Measurements from ENCODE around the gene CD84.
"Not testable (repeated sequence)": the region's sequence is repeated elsewhere in the genome, so short reads cannot be mapped to it uniquely, and the experiment has no call there.

The CD84 gene

DNA sequence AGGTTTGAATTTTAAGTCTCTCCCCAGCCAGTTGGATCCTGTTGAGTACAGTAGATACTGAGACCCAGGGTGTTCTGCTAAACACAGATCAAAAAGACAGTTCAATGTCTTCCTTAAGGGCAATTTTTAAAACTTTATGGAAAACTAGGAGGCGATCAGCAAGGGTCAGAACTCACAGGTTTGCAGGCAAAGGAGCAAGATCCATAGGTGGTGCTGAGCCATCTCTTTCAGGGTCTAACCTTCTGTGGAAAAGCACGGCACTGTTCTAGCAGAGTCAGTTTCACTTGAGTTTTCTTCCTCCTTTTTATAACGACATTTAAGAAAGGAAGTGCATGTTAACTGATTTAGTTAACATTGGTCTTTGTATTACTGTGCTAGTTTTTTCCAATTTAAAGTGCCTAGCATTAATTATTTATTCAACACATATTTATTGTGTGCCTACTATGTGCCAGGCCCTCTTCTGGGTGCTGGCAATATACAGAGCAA, at the start of gene CD84:
Gene CD84, minus strand, starts transcription at position 281 of the 486 bp plus-strand sequence. Its CDS starts 59 bp downstream, at position 222.
- no peak for DNase-seq

GRCh38 chr1:160628799-160629263, 49.5 kb upstream of the CD84 start:
- DNase-seq: no peak

DNA sequence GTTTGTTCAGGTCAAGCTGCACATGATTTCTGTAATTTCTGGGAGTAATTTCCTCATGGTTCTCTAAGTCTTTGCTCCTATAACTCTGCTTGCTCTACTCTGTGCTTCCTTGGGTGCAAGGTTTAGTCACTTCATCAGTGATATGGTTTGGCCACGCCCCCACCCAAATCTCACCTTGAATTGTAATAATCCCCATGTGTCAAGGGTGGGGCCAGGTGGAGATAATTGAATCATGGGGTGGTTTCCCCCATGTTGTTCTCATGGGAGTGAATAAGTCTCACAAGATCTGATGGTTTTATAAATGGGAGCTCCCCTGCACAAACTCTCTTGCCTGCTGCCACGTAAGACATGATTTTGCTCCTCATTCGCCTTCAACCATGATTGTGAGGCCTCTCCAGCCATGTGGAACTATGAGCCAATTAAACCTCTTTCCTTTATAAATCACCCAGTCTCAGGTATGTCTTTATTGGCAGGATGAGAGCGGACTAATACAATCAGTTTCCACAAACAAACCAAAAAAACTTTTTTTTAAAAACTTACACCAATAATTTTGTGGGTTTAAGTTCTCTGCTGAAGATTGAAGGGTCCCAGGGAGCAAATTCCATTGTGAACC, 48.5 kb upstream of the CD84 start:
- DNase-seq: not testable (repeated sequence)

DNA sequence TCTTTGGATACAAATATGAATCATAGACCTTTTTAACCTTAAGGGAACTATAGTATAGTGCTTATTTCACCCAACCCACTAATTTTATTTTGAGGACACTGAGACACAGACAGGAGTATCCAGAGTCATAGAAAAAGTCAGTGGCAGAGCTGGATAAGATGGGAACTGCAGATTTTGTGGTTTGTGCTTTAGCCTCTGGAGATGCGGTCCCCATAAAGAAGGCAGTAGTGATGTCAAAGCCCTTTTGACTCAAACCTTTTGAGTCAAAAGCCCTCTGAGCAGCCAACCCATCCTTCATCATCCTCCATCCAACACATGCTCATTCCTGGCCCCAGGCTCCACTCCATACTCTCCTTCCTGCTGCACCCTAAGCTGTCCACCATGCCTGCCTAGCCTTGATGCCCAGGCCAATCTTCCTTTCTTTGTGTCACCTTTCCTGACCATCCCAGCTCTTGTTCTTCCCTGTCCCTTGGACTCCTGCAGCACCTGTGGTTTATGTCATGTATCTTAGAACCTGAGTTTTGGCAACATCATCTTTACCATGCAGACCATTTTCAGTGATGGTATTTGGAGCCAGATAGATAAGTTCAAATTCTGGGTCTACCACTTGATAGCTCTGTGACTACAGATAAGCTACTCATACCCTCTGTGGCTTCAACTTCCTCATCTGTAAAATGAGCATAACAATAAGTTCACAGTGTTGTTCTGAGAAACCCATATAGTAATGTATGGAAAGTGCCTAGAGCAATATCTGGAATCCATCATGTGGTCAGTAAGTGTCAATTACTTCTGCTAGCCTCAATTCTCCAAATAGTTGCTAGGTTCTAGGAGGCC, 47.4 kb upstream of the CD84 start:
- DNase-seq: no peak

DNA sequence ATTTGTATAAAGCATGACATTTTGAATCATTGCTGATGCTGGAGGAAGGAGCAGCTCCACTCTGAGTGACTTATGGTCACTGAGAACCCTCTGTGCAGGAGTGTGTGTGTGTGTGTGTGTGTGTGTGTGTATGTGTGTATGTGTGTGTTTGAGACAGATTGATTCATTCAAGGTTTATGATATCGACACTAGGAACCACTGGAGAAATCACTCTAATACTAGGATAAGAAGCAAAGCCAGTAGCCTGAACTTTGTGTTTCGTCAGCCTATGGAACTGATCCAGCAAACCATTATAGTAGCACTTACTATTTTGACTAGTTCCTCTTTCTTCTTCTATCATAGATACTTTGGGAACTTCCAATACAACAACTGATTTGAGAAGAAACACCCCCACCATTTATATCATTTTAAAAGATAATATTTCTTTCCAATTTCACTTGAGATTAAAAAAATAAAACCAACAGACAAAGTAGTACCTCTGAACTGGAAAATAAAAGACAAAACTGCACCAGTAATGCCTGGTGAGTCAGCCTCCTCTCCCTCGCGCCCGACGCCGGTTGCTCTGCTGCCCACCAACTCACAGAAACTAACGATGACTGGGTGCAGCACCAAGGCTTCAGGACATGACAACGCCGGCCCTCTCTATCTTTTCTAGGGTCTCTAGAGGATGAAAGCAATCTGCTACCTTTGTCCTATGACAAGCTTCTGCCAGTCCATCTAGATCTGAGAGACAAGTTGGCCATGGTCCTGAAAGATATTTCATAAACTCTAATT, 46.6 kb upstream of the CD84 start:
- peak; percentile 49 for DNase-seq

- DNase-seq: no peak
Measured at GRCh38 chr1:160625321-160625720, 46.0 kb upstream of the CD84 start.

- no peak for DNase-seq
Measured at GRCh38 chr1:160624464-160624863, 45.2 kb upstream of the CD84 start.

- DNase-seq: no peak
Measured at GRCh38 chr1:160623862-160624261, 44.6 kb upstream of the CD84 start.

GRCh38 chr1:160623227-160623633, 43.9 kb upstream of the CD84 start:
- no peak for DNase-seq

- no peak for DNase-seq
Measured at GRCh38 chr1:160622501-160623226, 43.4 kb upstream of the CD84 start.

DNA sequence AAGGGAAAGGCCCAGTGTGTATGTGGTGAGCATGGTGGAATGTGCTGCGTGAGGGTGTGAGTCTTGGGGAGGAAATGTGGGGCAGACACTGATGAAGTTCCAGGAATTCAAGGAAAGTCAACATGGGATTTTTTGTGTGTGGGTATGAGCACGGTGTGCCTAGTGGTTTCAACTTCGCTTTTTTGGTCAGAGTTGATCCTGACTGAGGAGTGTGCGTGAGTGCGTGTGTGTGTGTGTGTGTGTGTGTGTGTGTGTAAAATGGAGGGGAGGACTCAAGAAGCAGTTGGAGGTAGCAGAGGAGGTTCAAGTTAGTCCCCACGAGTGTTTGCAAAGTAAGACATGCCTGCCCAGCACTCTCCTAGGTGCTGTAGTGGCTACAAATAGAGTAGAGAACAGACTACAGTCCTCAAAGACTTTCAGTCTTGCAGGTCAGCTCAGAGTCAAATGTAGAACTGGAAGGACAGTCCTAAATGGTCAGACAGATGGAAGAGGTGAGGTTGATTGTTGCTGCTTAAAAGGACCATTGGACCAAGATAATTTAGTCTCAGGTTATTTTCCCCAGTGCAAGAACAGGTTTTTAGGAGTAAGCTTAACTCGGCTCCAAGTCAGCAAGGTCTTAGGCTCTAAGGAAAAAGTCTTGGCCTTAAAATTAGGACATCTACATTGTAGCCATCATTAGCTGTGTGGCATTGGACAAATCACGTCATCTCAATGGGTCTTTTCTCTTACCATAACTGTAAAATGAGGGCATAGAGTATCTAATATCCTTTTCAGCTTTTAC, 42.5 kb upstream of the CD84 start:
- DNase-seq: no peak

GRCh38 chr1:160620942-160621632, 41.8 kb upstream of the CD84 start:
- no peak for DNase-seq

DNA sequence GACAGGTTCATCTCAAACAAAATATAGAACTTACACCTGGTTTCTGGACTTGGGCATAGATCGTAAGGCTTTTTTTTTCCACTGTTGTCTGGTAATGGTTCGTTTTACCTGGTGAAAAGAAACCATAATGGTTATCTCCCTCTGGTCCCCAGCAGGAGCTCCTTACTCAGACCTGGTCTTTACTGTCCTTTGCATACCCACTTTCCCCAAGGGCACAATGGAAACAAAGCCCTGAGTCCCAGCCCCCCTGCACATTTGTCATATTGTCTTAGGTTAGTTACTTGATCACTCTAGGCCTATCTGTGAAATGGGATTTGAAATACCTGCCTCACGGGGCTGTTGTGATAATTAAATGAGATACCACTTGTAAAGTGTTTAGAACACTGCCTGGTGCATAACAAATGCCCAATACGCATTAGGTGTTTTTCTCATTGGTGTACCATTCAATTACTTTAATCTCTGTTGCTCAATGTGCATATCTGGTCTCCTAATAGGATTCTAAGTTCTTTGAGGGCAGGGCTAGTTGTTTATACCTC, 40.5 kb upstream of the CD84 start:
- DNase-seq: no peak

GRCh38 chr1:160618763-160619274, 39.5 kb upstream of the CD84 start:
- no peak for DNase-seq

GRCh38 chr1:160618327-160618726, 39.0 kb upstream of the CD84 start:
- DNase-seq: no peak

DNA sequence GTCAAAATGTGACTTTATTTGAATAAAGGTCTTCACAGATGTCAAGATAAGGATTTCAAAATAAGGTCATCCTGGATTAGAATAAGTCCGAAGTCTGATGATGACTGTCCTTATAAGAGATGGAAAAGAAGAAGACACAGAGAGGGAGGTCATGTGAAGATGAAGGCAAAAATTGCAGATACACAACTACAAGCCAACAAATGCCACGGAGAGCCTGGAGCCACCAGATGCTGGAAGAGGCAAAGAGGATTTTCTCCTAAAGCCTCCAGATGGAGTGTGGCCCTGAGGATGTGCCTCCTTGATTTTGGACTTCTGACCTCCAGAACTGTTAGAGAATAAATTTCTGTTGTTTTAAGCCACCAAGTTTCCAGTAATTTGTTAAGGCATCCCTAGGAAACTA, 36.4 kb upstream of the CD84 start:
- no peak for DNase-seq

GRCh38 chr1:160614410-160614809, 35.1 kb upstream of the CD84 start:
- no peak for DNase-seq

DNA sequence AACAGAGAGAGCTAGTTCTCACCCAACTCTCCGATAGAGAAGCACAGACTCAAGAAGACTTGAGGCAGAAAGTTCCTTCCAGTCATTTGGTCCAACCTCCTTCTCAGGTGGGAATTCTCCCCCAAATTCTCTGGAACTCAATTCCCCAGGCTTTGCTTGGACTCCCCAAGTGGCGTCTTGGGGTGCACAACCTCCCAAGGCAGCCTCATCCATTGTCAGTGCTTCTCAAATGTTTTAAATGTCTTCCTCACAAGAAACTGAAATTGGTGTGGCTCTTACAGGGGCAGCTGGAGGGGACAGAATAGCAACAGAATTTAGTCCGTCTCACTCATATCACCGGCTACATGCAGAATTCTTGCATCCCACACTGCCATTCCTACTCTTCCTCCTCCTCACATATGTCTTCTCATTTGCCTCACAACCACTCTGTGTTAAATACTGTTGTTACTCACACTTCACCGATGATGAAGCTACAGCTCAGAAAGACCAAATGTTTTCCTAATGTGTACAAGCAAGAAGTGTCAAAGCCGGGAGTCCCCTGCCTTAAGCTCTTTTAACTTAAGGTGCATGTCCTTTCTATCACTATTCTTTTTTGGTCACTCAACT, 33.4 kb upstream of the CD84 start:
- no peak for DNase-seq

DNA sequence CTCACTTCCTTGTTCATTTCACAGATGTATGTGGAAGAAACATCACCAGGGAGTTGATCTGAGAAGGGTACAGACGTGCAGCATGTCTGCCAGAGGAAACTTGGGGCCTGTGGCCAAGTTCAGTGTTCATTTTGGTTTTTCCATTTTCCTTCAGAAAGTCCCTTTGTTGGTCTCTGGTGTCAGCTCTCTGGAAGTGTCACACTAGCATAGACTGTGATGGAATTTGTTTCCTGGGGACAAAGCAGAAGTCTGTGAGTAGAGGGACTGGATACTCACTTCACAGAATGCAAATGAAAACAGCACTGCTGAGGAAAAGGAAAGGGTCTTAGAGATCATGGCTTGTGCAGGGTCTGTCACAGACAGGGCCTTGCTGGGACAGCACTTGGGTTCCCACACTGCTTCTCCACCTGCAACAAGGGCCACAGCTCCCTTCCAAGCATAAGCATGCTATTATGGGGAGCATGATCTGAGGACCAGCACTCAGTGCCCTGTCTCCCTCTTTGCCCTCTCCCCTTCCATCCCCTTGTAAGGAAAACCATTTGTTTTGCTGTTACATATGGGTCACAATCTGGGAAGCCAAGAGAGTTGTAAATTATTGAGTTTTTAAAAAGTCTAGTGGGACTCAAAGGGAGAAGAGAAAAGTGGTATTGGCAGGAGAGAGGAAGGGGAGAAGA, 31.4 kb upstream of the CD84 start:
- no peak for DNase-seq

DNA sequence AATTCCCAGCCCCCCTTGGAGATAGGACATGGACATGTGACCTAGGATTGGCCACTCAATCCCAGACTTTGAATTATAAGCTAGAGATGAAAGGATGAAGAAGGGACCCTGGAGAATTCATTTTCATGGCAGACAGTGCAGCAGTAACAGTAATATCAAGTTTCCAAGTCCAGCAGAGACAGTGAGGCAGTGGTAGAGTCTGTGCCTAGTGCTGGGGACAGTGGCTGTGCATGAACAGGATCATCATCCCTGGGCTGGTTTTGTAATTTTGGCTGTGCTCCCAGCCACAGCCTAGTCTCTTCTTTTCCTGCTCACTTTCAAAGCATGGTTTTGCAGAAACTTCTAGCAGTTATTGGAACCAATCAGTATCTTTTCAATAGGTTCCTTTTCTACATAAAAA, 29.6 kb upstream of the CD84 start:
- DNase-seq: no peak
